HG03139 (cell line): ENCODE measurements around the gene RHBDL2.
"Not testable (repeated sequence)": the region's sequence is repeated elsewhere in the genome, so short reads cannot be mapped to it uniquely, and the experiment has no call there.

Source experiments
- ATAC-seq: cut with Tn5 transposase; IDR thresholded peaks from one replicate; pipeline ENCODE4 v1.9.1; 2021; ENCODE audit not compliant: unreplicated experiment

Gene RHBDL2

DNA sequence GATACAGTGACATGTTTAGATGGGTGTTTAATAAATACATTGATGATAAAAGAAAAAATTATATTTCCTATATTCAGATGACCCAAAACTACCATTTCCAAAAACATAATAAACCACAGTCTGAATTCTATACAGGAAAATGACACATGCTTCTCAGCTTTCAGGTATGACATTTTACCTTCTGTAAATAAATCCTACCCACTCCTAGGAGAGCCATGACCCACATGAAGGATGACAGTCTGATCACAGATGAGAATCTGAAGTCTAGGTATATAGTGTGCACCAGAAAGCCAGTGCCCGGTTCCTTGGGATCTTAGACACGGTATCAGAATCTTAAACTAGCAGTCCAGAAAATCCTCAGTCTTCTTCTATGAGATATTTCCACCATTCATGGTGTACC lies 56.5 kb downstream of the RHBDL2 start:
- ATAC-seq: no peak

DNA sequence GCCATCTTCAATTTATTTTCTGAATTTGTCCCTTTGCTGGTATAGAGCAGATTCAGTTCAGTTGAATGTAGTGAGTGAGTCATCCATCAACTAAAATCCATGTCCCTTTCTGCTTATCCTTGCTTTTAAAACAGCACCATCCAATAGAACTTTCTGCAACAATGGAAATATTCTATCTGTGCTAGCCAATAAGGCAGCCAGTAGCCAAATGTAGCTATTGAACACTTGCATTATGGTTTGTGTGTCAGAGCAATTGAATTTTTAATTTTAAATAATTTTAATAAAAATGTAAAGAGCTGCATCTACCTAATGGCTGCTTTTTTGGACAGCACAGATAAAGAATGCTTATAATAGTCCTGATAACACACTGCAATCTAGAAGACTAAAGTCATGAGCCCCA lies 60.1 kb downstream of the RHBDL2 start, which contains the start of gene GJA9:
GJA9 (minus strand) TSS at position 101 of the 400 bp plus-strand sequence. CDS start 5,489 bp downstream, outside the sequence.
- no peak for ATAC-seq

DNA sequence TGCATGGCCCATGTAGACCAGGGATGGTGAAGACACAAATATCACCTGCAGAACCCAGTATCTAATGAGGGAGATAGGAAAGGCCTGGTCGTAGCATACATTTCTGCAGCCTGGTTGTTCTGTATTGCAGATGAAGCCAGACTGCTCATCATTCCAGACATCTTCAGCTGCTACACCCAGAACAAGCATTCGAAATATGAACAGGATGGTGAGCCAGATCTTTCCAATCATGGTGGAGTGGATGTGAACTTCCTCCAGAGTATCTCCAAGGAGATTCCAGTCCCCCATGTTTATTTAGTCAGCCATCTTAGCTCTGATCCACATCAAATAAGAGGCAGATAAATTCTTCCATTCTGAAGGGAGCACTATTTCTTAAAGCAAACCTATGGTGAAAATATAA lies 65.8 kb downstream of the RHBDL2 start:
- ATAC-seq: no peak

DNA sequence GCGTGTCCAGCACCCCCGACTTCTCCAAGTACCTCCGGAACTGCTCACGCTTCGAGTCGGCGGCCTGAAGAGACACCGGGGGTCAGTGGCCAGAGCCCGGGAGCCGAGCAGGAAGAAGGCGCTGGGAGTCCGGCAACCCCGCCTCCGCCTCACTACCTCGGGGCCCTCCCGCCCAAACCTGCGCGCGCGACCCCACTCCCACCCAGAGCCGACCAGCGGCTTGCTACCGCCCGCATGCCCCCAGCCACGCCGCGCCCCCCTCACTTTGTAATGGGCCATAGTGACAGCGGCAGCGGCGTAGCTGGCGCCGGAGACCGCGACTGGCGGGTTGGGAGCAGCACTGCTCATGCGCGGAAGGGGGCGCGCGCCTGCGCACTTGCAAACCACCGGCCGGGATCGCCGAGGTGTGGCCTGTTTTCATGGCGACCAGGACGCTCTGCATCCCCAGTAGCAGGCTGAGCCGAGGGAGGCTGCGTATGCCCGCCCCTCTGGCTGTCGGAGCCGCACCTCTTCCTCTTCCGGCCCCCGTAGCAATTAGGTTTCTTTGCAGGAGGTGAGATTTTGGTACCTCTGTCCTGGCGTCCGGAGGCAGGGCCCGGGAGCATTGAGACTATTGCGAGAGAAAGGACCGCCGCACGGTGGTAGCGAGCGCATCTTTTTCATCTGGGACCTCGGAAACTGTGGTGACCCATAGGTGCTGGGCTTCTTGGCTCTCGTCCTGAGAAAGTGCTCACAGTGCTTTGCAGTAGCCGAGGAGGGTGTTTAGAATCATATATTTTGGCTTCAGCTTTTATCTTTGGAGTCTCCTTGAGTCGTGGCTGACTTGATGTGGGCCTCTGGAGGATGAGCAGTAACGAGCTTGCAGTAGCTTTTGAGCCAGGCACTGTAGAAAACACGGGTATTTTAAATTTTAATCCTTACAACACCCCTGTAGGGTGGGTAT lies 68.3 kb downstream of the RHBDL2 start, which contains the start of gene MYCBP:
MYCBP (minus strand) TSS at position 322 of the 943 bp plus-strand sequence; CDS start at position 279, 43 bp downstream.
- peak; percentile 98 for ATAC-seq

DNA sequence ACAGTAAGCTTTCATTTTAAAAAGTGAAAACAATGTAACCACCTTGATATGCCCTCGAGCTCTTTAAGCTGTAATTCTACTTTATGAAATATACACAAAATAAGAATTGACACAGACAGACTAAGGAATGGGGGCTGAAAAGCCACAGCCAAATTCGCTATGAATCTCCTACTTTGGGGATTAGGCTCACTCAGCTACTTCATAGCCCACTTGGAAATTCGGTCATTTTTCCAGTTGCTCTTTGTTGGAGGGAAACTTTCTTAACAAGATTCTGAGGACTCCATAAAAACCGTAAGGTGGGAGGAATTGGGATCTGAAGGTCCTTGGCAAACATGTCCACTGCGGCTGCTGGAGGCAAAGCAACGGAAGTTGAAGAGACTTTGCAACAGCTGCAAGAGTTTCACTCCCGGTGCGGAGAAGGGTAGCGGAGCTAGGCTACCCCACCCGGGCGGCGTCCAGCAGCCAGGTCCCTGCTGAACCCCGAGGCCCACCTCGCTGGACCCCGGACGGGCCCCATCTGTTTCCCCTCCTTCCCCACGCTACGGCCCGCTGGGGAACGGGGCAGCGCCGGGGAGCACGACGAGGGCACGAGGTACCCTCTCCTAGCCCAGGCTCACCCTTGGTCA lies 69.1 kb downstream of the RHBDL2 start:
- peak; percentile 12 for ATAC-seq

DNA sequence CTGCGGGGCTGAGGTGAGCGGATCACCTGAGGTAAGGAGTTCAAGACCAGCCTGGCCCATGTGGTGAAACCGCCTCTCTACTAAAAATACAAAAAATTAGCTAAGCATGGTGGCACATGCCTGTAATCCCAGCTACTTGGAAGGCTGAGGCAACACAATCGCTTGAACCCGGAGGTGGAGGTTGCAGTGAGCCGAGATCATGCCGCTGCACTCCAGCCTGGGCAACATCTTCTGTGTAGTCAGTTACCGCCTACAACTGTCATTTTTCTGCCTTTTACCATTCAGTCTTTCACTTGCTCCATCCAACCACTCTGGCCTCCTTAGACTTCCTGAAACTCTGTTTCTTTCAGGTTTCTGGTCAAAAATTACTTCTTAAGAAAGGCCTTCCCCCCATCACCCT lies 70.6 kb downstream of the RHBDL2 start:
- no peak for ATAC-seq

DNA sequence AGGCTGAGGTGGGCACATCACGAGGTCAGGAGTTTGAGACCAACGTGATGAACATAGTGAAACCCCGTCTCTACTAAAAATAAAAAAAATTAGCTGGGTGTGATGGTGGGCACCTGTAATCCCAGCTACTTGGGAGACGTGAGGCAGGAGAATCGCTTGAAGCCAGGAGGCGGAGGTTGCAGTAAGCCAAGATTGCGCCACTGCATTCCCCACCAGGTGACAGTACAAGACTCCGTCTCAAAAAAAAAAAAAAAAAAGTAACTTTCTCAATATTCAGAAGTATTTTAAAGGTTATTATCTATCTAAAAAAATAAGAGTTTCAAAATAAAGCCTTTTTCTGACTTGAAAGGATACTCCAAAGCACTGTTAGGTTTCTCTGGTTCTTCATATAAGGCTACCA lies 74.4 kb downstream of the RHBDL2 start:
- no peak for ATAC-seq

DNA sequence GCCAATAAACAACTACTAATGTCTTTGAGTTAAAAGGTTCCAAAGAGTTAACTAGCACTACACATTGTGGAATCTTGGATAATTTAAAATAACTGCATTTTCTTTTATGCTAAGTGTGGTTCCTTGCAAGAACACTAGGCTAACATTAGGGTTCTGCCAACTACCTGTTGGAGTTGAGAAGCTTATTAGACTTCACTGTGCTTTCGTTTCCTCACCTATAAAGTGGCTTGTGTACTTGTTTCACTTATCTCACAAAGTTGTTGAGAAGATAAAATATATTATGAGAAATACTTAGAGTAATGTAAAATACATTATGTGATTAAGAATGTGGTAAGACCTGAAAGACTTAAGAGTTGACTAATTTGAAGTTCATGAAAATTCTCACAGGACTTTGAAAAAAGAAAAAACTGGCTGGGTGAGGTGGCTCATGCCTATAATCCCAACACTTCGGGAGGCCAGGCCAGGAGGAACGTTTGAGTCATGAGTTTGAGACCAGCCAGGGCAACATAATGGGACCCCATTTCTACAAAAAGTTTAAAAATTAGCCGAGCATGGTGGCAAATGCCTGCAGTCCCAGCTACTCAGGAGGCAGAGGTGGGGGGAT lies 76.4 kb downstream of the RHBDL2 start:
- ATAC-seq: no peak

DNA sequence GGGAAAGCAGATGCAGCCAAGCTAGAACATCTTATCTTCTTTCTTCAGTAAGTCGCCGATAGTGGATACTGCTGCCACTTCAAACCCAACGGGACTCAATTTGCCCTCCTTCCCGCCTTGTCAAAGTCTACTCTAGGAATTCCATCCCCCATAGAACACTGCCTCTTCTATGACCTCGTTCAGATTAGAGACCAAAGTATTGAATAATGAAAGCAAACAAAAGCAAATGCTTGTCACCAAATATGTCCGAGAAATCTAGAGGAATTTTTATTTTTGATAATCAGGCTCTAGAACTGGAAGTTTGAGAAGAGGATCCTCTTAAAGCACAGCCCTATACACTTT lies 81.2 kb downstream of the RHBDL2 start:
- no peak for ATAC-seq

DNA sequence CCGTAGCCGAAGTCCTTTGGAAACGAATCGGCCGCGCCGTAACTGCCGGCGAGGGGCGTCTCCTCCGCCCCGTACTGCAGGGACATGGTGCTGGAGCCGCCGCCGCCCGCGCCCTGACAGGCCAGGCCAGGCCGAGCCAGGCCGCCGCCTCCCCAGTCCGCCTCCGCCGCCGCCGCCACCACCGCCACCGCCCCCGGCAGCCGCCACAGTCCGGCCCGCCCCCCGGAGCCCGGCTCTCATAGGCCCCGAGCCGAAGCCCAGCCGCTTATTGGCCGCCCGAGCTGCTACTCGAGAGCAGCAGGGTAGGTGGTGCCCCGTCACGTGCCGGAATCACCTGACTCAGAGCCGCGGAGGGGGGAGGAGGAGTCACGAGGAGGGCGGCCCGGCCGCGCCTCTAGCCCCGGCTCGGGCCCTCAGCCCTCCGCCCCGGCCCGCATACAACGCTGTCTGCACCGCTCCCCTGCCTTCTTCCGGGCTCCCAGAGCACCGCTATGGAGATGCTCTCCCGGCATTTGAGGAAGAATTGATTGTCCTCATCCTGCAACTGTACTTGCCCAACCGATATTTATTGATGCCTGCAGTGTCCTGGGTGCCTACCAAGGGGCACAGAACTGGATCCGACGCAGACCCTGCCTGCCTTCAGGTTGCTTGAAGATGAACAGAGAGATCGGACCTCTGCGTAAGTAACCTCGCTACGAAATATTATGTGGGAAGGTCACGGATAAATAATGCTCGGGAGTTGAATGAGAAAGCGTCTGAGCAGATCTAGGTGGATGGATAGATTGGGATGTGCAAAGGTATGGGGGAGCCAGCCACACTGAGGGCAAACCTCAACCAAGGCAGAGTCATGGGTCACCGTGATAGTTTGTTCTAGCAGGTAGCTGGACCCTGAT lies 81.8 kb downstream of the RHBDL2 start, which contains the start of gene RRAGC:
RRAGC (minus strand) TSS at position 212 of the 893 bp plus-strand sequence; CDS start at position 86, 126 bp downstream.
- ATAC-seq: peak; percentile 94

DNA sequence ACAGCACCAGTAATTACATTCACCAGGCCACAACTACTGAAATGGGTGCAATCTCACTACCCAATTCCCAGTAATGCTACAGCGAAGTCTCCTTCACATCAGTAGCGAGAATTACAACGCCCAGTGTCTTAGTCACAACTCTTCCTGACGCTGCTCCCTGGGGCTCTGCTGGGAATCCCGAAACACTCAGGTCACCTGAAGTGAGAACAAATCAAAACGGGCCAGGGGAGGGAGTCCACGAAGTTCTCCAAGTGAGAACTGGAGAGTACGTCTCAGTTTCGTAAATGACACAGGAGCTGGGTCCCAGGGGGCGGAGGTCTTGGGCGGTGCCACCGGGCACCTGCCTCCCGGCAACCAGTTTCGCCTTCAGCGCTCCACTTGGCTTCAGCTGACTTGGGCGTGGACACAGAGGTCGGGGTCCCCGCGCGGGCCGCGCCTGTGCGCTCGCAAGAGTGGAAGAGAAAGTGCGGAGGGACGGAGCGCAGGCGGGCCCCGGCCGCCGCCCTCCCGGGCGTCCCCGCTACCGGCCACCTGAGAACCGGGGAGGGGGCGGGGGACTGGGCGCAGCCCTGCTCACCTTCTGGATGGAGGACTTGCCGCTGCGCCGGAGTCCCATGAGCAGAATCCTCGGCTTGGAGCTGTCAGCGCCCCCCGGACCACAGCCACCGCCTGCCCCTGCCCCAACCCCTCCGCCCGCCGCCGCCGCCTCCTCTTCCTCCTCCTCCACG lies 82.6 kb downstream of the RHBDL2 start:
- ATAC-seq: peak; percentile 27

DNA sequence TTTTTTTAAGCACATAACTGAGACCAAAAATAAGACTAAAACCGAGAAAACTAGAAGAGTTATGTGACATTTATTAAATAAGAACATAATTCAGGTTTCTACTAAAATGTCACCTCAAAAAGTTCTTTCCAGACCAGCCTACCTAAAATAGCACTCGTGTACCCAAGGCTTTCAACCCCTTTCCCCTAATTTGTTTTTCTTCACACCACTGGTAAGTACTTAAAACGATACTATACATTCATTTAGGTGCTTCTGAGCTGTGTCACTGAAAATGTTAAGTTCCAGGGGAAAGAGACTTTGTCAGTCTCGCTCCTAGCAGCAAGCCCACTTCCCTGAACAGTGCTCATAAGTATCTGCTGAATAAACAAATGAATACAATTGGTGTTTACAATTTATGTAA lies 88.8 kb downstream of the RHBDL2 start:
- no peak for ATAC-seq

DNA sequence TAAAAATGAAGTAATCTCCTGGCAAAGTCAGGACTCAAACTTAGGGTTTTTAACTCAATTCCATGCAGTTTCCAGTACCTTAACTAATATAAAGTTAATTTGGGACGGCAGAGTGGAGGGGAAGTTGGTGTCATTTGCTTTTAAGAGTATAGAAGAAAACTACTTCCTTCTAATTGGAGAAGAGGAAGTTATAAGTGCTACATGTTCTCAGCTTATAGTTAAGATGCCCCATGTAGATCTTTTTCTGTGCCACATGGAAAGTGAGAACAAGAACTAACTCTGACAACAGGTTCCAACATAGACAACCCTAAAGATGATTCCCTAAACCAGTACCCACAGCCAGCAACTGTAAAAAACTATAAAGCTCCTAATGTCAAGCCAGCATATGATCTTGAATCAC lies 93.6 kb downstream of the RHBDL2 start:
- ATAC-seq: no peak

DNA sequence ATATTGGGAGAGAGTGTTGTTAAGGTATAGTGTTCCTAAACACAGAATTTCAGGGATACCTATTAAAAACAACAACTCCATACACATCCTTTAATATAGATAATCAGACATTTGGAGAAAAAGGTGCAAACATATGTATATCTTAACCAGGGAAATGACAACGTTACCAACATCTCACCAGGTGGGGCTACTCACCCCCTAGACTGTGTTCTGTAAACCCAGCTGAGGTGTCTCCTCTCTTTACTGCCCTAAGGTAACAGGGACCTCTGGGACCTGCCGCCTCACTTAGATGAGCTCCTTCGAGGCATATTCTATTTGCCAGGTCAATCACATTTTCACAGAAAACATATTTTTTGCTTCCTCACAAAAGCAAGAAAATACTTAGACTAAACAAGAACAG lies 95.4 kb downstream of the RHBDL2 start:
- ATAC-seq: no peak

DNA sequence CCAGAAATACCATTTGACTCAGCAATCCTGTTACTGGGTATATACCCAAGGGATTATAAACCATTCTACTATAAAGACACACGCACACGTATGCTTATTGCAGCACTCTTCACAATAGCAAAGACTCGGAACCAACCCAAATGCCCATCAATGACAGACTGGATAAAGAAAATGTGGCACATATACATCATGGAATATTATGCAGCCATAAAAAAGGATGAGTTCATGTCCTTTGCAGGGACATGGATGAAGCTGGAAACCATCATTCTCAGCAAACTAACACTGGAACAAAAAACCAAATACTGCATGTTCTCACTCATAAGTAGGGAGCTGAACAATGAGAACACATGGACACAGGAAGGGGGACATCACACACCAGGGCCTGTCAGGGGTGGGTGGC lies 96.5 kb downstream of the RHBDL2 start:
- not testable (repeated sequence) for ATAC-seq

DNA sequence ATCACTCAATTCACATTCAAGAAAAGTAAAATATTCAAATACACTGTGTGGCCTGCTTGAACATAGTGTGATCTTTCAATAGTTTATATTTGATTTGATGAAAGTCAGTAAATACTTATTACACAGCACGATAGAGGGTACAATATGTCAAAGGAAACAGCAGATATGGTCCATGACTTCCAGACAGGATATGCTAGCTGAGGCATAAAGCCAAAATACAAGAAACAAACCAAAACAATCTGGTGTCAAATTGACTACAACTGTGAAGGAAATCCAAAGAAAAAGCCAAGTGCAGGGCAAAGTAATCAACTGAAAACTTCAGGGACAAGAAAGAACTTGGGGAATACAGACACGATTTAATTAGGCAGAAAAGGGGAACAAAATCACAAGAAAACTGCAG lies 101.3 kb downstream of the RHBDL2 start:
- ATAC-seq: no peak

DNA sequence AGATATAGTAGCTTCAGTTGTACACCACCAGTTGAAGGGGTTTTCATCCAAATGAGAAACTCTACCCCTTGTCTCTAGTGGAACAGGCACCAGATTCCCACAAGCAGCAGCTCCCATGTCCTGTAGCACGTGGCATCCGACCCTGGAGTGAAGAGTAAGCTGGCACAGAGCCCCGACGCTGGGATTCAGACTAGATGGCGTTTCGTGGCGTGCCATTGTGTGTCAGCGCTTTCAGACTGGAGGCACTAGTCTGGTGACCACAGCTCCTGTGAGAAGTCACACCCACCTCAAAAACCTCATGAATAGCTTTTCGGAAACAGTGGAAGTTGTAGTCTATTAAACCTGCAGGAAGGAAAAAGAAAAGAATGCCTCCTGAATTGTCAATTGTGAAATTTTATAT lies 102.3 kb downstream of the RHBDL2 start:
- no peak for ATAC-seq

DNA sequence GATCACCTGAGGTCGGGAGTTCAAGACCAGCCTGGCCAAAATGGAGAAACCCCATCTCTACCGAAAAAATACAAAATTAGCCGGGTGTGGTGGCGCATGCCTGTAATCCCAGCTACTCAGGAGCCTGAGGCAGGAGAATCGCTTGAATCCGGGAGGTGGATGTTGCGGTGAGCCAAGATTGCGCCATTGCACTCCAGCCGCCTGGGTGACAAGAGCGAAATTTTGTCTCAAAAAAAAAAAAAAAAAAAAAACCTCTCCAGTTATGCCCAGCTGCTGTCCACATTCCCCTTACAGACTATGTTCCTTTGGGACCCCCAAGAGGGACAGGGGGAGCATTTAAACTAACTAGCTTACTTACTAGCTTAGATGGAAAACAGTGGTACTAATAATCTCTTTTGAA lies 105.3 kb downstream of the RHBDL2 start:
- ATAC-seq: not testable (repeated sequence)
